SH-SY5Y (cell line): ENCODE data around the gene PEX14.

Experiments used
- GATA2 ChIP-seq: IDR thresholded peaks from 2 replicates; pipeline ENCODE4 v1.6.1; 2011; ENCODE audit warnings: mild to moderate bottlenecking, low read depth, low read length
- GATA3 ChIP-seq: IDR thresholded peaks from 2 replicates; pipeline ENCODE4 v1.6.1; 2011; ENCODE audit warnings: low read depth, mild to moderate bottlenecking, low read length, moderate library complexity

GRCh38 chr1:10615932-10616671 is 141.4 kb downstream of the PEX14 start:
- TF ChIP-seq GATA2: no peak
- TF ChIP-seq GATA3: no peak
